ENCODE data around the gene CHCHD6. TPM values are rescaled to one million over a fixed set of nuclear protein-coding genes. Genes with fewer than 3 reads are reported as not detected.

CHCHD6 gene
- total RNA-seq, 3 donors from 2014 or later (not counting 1 experiment from before 2014, with no cell fraction given), result 5.3 to 9.9 (median 8.3) TPM

GRCh38 chr3:126873416-126873815 lies 169.4 kb downstream of the CHCHD6 start:
- DNase-seq (no peak), ATAC-seq (no peak)
- Histone ChIP-seq H3K4me1 (ENCODE audit: control insufficient read depth, insufficient read depth, low read length) (no peaks in the 10 kb centered on the region), H3K9me3 (ENCODE audit: control insufficient read depth, insufficient read depth, low read length) (no peaks in the 10 kb centered on the region), H3K4me3 (ENCODE audit: low read length) (no peak overlapping the region), H3K27ac (ENCODE audit: low read length) (no peak overlapping the region), H3K36me3 (ENCODE audit: control insufficient read depth, insufficient read depth, low read length) (no peaks in the 10 kb centered on the region), H3K27me3 (ENCODE audit: control insufficient read depth, insufficient read depth, low read length) (no peaks in the 10 kb centered on the region)
- no peak overlapping the region for H3K27ac Mint-ChIP-seq
- no peak for TF ChIP-seq CTCF (IDR thresholded peaks at IDR 0.05)
- H3K4me3 Mint-ChIP-seq, result no peak overlapping the region
- H3K36me3 Mint-ChIP-seq, result no peaks in the 10 kb centered on the region
- peaks cover 6 to 11% of the 10 kb centered on the region in 2 donors for H3K27me3 Mint-ChIP-seq (ENCODE audit: low read depth in 2 of 2)
- no peaks in the 10 kb centered on the region for H3K9me3 Mint-ChIP-seq
- intact Hi-C loops (cut with micrococcal nuclease), result no loop called here
- no peaks in the 10 kb centered on the region for H3K4me1 Mint-ChIP-seq
- WGBS (ENCODE audit: insufficient coverage), result 88% methylated on average over 1 of the region's 1 CpG

- no peak for ATAC-seq
- Histone ChIP-seq H3K4me3 (ENCODE audit: low read length) (no peak overlapping the region), H3K36me3 (ENCODE audit: control insufficient read depth, insufficient read depth, low read length) (no peaks in the 10 kb centered on the region), H3K27me3 (ENCODE audit: control insufficient read depth, insufficient read depth, low read length) (no peaks in the 10 kb centered on the region), H3K27ac (ENCODE audit: low read length) (no peak overlapping the region), H3K9me3 (ENCODE audit: control insufficient read depth, insufficient read depth, low read length) (no peaks in the 10 kb centered on the region), H3K4me1 (ENCODE audit: control insufficient read depth, insufficient read depth, low read length) (no peaks in the 10 kb centered on the region)
- TF ChIP-seq CTCF (IDR thresholded peaks at IDR 0.05), result no peak
- no peak overlapping the region for H3K27ac Mint-ChIP-seq
- no peaks in the 10 kb centered on the region for H3K4me1 Mint-ChIP-seq
- H3K4me3 Mint-ChIP-seq, result no peak overlapping the region
- peaks cover 5 to 11% of the 10 kb centered on the region in 2 donors for H3K27me3 Mint-ChIP-seq (ENCODE audit: low read depth in 2 of 2)
- intact Hi-C loops (cut with micrococcal nuclease), result no loop called here
- DNase-seq, result no peak
- H3K9me3 Mint-ChIP-seq, result no peaks in the 10 kb centered on the region
- H3K36me3 Mint-ChIP-seq, result no peaks in the 10 kb centered on the region
- 98% methylated on average over 3 of the region's 3 CpGs for WGBS (ENCODE audit: insufficient coverage)
Observed at GRCh38 chr3:126878664-126879063, 174.6 kb downstream of the CHCHD6 start.

GRCh38 chr3:126880901-126881300 lies 176.9 kb downstream of the CHCHD6 start:
- H3K4me1 Mint-ChIP-seq, result no peaks in the 10 kb centered on the region
- no peak overlapping the region for H3K27ac Mint-ChIP-seq
- Histone ChIP-seq H3K4me1 (ENCODE audit: control insufficient read depth, insufficient read depth, low read length) (no peaks in the 10 kb centered on the region), H3K27me3 (ENCODE audit: control insufficient read depth, insufficient read depth, low read length) (no peaks in the 10 kb centered on the region), H3K4me3 (ENCODE audit: low read length) (no peak overlapping the region), H3K9me3 (ENCODE audit: control insufficient read depth, insufficient read depth, low read length) (no peaks in the 10 kb centered on the region), H3K27ac (ENCODE audit: low read length) (no peak overlapping the region), H3K36me3 (ENCODE audit: control insufficient read depth, insufficient read depth, low read length) (no peaks in the 10 kb centered on the region)
- H3K27me3 Mint-ChIP-seq (ENCODE audit: low read depth in 2 of 2), result peaks cover 5 to 11% of the 10 kb centered on the region in 2 donors
- ATAC-seq, result no peak
- no peak for TF ChIP-seq CTCF (IDR thresholded peaks at IDR 0.05)
- H3K4me3 Mint-ChIP-seq, result no peak overlapping the region
- intact Hi-C loops (cut with micrococcal nuclease), result no loop called here
- 86% methylated on average over 3 of the region's 3 CpGs for WGBS (ENCODE audit: insufficient coverage)
- H3K36me3 Mint-ChIP-seq, result no peaks in the 10 kb centered on the region
- no peaks in the 10 kb centered on the region for H3K9me3 Mint-ChIP-seq
- DNase-seq, result no peak

- Mint-ChIP-seq H3K4me3 (no peak overlapping the region), H3K36me3 (no peaks in the 10 kb centered on the region), H3K27me3 (ENCODE audit: low read depth in 2 of 2) (peaks cover 1 to 2% of the 10 kb centered on the region in 2 donors), H3K4me1 (no peaks in the 10 kb centered on the region), H3K9me3 (no peaks in the 10 kb centered on the region), H3K27ac (no peak overlapping the region)
- ATAC-seq (no peak), DNase-seq (no peak)
- H3K4me1 ChIP-seq (ENCODE audit: control insufficient read depth, insufficient read depth, low read length), result no peaks in the 10 kb centered on the region
- intact Hi-C loops (cut with micrococcal nuclease), result no loop called here
- H3K9me3 ChIP-seq (ENCODE audit: control insufficient read depth, insufficient read depth, low read length), result no peaks in the 10 kb centered on the region
- 100% methylated on average over 6 of the region's 6 CpGs for WGBS (ENCODE audit: insufficient coverage)
- H3K27ac ChIP-seq (ENCODE audit: low read length), result no peak overlapping the region
- H3K27me3 ChIP-seq (ENCODE audit: control insufficient read depth, insufficient read depth, low read length), result no peaks in the 10 kb centered on the region
- H3K4me3 ChIP-seq (ENCODE audit: low read length), result no peak overlapping the region
- no peak for TF ChIP-seq CTCF (IDR thresholded peaks at IDR 0.05)
- H3K36me3 ChIP-seq (ENCODE audit: control insufficient read depth, insufficient read depth, low read length), result no peaks in the 10 kb centered on the region
Observed at GRCh38 chr3:126881861-126882260, 177.8 kb downstream of the CHCHD6 start.
